HuH-7.5 (cell line): ENCODE results near the gene NTN4.
"Not testable (repeated sequence)": the region's sequence is repeated elsewhere in the genome, so short reads cannot be mapped to it uniquely, and the experiment has no call there.

Experiments
- DNase-seq: peaks from one replicate; pipeline ENCODE4 v3.0.0; 2011; ENCODE audit warnings: low spot score

NTN4 gene

GRCh38 chr12:95796225-95796981, 5.8 kb upstream of the NTN4 start:
- no peak for DNase-seq

GRCh38 chr12:95790917-95791849, 619 bp upstream of the NTN4 start:
- peak; percentile 31 for DNase-seq

- peak; percentile 37 for DNase-seq
These were observed 1.2 kb downstream of the NTN4 start for GRCh38 chr12:95789126-95790032.

GRCh38 chr12:95788637-95789036, 1.9 kb downstream of the NTN4 start:
- no peak for DNase-seq

GRCh38 chr12:95787274-95787818, 3.2 kb downstream of the NTN4 start:
- DNase-seq: no peak

GRCh38 chr12:95784915-95785314, 5.6 kb downstream of the NTN4 start:
- no peak for DNase-seq

- DNase-seq: no peak
These were observed 6.3 kb downstream of the NTN4 start for GRCh38 chr12:95784286-95784685.

- DNase-seq: not testable (repeated sequence)
These were observed 15.1 kb downstream of the NTN4 start for GRCh38 chr12:95775466-95775865.

- DNase-seq: no peak
These were observed 16.1 kb downstream of the NTN4 start for GRCh38 chr12:95774311-95775045.

GRCh38 chr12:95773320-95773719, 17.2 kb downstream of the NTN4 start:
- no peak for DNase-seq

- no peak for DNase-seq
These were observed 22.9 kb downstream of the NTN4 start for GRCh38 chr12:95767703-95768102.

GRCh38 chr12:95766356-95767019, 24.1 kb downstream of the NTN4 start:
- no peak for DNase-seq

- no peak for DNase-seq
These were observed 25.7 kb downstream of the NTN4 start for GRCh38 chr12:95764848-95765247.

- no peak for DNase-seq
These were observed 26.7 kb downstream of the NTN4 start for GRCh38 chr12:95763809-95764253.

GRCh38 chr12:95762123-95762785, 28.3 kb downstream of the NTN4 start:
- DNase-seq: no peak

GRCh38 chr12:95760371-95760770, 30.2 kb downstream of the NTN4 start:
- DNase-seq: no peak

GRCh38 chr12:95759718-95760117, 30.8 kb downstream of the NTN4 start:
- DNase-seq: no peak

GRCh38 chr12:95759039-95759438, 31.5 kb downstream of the NTN4 start:
- no peak for DNase-seq

- DNase-seq: no peak
These were observed 34.2 kb downstream of the NTN4 start for GRCh38 chr12:95756362-95756761.
